Endothelial cell of umbilical vein (primary cell): Measurements from ENCODE around the gene PIEZO2. TPM values are rescaled to one million over a fixed set of nuclear protein-coding genes. Genes with fewer than 3 reads are reported as not detected.

Experiments
- BruUV-seq: library from RNA; stranded (reverse); fragments of 400-500 nt; replicated peaks from 2 replicates; lab custom pipeline; 2021; lab: Mats Ljungman, UMichigan
- CTCF ChIA-PET: fragments of 300-600, 350-600 bp; sonication (Branson Sonifier 250); formaldehyde crosslinking; loops from one replicate; lab custom pipeline; 2021; ENCODE audit warnings: antibody characterized with exemption, inconsistent platforms; lab: Charles Lee
- POLR2A ChIA-PET: fragments of 300-600, 350-600 bp; sonication (Branson Sonifier 250); formaldehyde crosslinking; loops from one replicate; lab custom pipeline; 2021; ENCODE audit warnings: antibody characterized with exemption, inconsistent platforms; lab: Charles Lee
- DNase-seq: peaks from one replicate; pipeline ENCODE4 v3.0.0-alpha.2; 2011; ENCODE audit warnings: low read depth, low spot score
- FAIRE-seq: peaks from 2 replicates; lab custom pipeline; 2011; peaks lifted over from hg19 to GRCh38; lab: Jason Lieb, UNC
- H2AFZ ChIP-seq: 2 replicates; pipeline ENCODE4 v1.6.0; 2012; ENCODE audit warnings: low read depth, low read length, control low read depth, inconsistent platforms
- H3K27ac ChIP-seq: 2 replicates; pipeline ENCODE4 v1.5.1; 2011; ENCODE audit warnings: low read depth, mild to moderate bottlenecking, control low read depth, low read length, moderate library complexity; ENCODE audit not compliant: insufficient read depth
- H3K27me3 ChIP-seq, 2 experiments: 2 replicates each; pipeline versions ENCODE4 v1.6.0 to v1.6.1; 2011; ENCODE audit warnings: low read length in 2 of 2, mixed read lengths in 1 of 2; ENCODE audit not compliant: control insufficient read depth in 2 of 2, insufficient read depth in 2 of 2
- H3K36me3 ChIP-seq, 2 experiments: 2 replicates in 1 of 2; 3 replicates in 1 of 2; pipeline ENCODE4 v1.5.1; 2011; ENCODE audit warnings: low read length in 2 of 2, mild to moderate bottlenecking in 1 of 2, moderate library complexity in 1 of 2; ENCODE audit not compliant: control insufficient read depth in 2 of 2, insufficient read depth in 2 of 2; ENCODE audit errors: extremely low read depth in 1 of 2
- H3K4me1 ChIP-seq: 3 replicates; pipeline ENCODE4 v1.5.1; 2011; ENCODE audit warnings: mild to moderate bottlenecking, low read length; ENCODE audit not compliant: control insufficient read depth, insufficient read depth; ENCODE audit errors: extremely low read depth
- H3K4me2 ChIP-seq: 2 replicates; pipeline ENCODE4 v1.6.1; 2011; ENCODE audit warnings: low read length, control low read depth, mixed read lengths; ENCODE audit not compliant: insufficient read depth
- H3K4me3 ChIP-seq, 3 experiments: fragments of 200-600 bp in 1 of 3; sonication (generic), shearing (Covaris generic) in 1 of 3; replicated peaks in 1 of 3; 2 replicates each; pipeline ENCODE4 v1.5.1; 2011 to 2016; ENCODE audit warnings: control low read depth in 3 of 3, low read length in 3 of 3, mild to moderate bottlenecking in 2 of 3, inconsistent platforms in 1 of 3, low read depth in 1 of 3, moderate library complexity in 1 of 3; ENCODE audit not compliant: insufficient read depth in 1 of 3
- H3K79me2 ChIP-seq: 2 replicates; pipeline ENCODE4 v1.6.0; 2012; ENCODE audit warnings: low read length, inconsistent platforms; ENCODE audit not compliant: control insufficient read depth, insufficient read depth
- H3K9ac ChIP-seq: replicated peaks from 2 replicates; pipeline ENCODE3; 2011; ENCODE audit warnings: low read length, control low read depth; ENCODE audit not compliant: insufficient read depth; ENCODE audit errors: extremely low read depth
- H3K9me1 ChIP-seq: replicated peaks from 3 replicates; pipeline ENCODE4 v1.6.0; 2011; ENCODE audit warnings: mild to moderate bottlenecking, low read length; ENCODE audit not compliant: control insufficient read depth, insufficient read depth; ENCODE audit errors: extremely low read depth
- H3K9me3 ChIP-seq: replicated peaks from 2 replicates; pipeline ENCODE4 v1.5.1; 2012; ENCODE audit warnings: low read length, inconsistent platforms; ENCODE audit not compliant: control insufficient read depth, insufficient read depth
- H4K20me1 ChIP-seq: replicated peaks from 2 replicates; pipeline ENCODE3; 2011; ENCODE audit warnings: mild to moderate bottlenecking, low read length; ENCODE audit not compliant: control insufficient read depth, insufficient read depth; ENCODE audit errors: extremely low read depth
- CTCF ChIP-seq, 2 donors: IDR thresholded peaks; 1 replicate in 1 of 2; 2 replicates in 1 of 2; pipeline ENCODE4 v1.5.1; 2011; ENCODE audit warnings: low read length in 2 of 2, mild to moderate bottlenecking in 2 of 2, moderate library complexity in 2 of 2, control low read depth in 1 of 2, inconsistent platforms in 1 of 2, low read depth in 1 of 2; ENCODE audit not compliant: insufficient read depth in 1 of 2; ENCODE audit errors: extremely low read depth in 1 of 2
- GATA2 ChIP-seq: IDR thresholded peaks from 2 replicates; pipeline ENCODE4 v1.7.0; 2011; ENCODE audit warnings: low read depth, mild to moderate bottlenecking, moderate library complexity, mixed read lengths, low read length; ENCODE audit not compliant: insufficient read length, insufficient read depth
- dilution Hi-C: fragments of 300-500 bp; cut with MboI; formaldehyde crosslinking; loops from one replicate; pipeline ENCODE4 v1.15.0; 2019; ENCODE audit warnings: low sequenced_read_pairs; ENCODE audit not compliant: extremely low pct_ligation_motif_present
- intact Hi-C: fragments of 100-400 bp; cut with micrococcal nuclease; formaldehyde crosslinking; loops from one replicate; pipeline ENCODE4 v1.10.0; 2022
- polyA plus RNA-seq, 4 experiments: library from polyadenylated mRNA; depleted of rRNA in 3 of 4; stranded (reverse) in 3 of 4; unstranded in 1 of 4; fragments of >200 nt; gene quantifications; 2 replicates each; pipeline versions ENCODE4 v1.2.1 to v1.2.3, GENCODE V29; 2011 to 2012; ENCODE audit warnings: missing spikeins in 1 of 4
- total RNA-seq: library from RNA; stranded (reverse); gene quantifications from 2 replicates; pipeline ENCODE4 v1.2.3, GENCODE V29; 2021

Gene PIEZO2
- total and polyA plus RNA-seq, 2 donors (not counting 3 experiments of a cell fraction or from before 2014, with no cell fraction given): 1.7 to 11.2 TPM

GRCh38 chr18:11163665-11164064 is 14.3 kb upstream of the PIEZO2 start:
- intact Hi-C loops: loop anchor here (1.0 to 5.0 kb wide), 2 partner anchors 376 to 389 kb away; no protein-coding TSS in a partner anchor

More at GRCh38 chr18:11163665-11164064, 14.3 kb upstream of the PIEZO2 start:
- TF ChIP-seq GATA2 (no peak), CTCF (IDR thresholded peaks at IDR 0.05; ENCODE audit: extremely low read depth in 1 of 2, insufficient read depth in 1 of 2, low read depth in 1 of 2, low read length in 2 of 2) (peak; percentile 74 to 84)
- FAIRE-seq: no peak
- Histone ChIP-seq H3K36me3 (no peaks in the 10 kb centered on the region), H3K9me3 (no peaks in the 10 kb centered on the region), H4K20me1 (no peaks in the 10 kb centered on the region), H2AFZ (peak overlapping the region; percentile 88), H3K4me2 (peak overlapping the region; percentile 22), H3K27ac (no peak overlapping the region), H3K27me3 (peaks cover 0 to under 1% of the 10 kb centered on the region in 2 experiments), H3K9me1 (no peaks in the 10 kb centered on the region), H3K4me3 (no peak overlapping the region), H3K4me1 (no peaks in the 10 kb centered on the region), H3K9ac (no peak overlapping the region), H3K79me2 (no peaks in the 10 kb centered on the region)
- peak; percentile 36 for DNase-seq
- no TSS peak for BruUV-seq
- CTCF ChIA-PET: interaction anchor here (0.8 to 5.2 kb wide), 8 partner anchors 10 to 603 kb away, joined by 4 to 40 read pairs (median 9); no protein-coding TSS in a partner anchor
- dilution Hi-C loops: no loop called here
- POLR2A ChIA-PET: no interaction called here
